Cardiac septum (tissue), 1 donor: ENCODE data around the gene PHETA2. TPM values are rescaled to one million over a fixed set of nuclear protein-coding genes. Genes with fewer than 3 reads are reported as not detected.
"Not testable (repeated sequence)": the region's sequence is repeated elsewhere in the genome, so short reads cannot be mapped to it uniquely, and the experiment has no call there.

Source experiments
- DNase-seq: peaks from one replicate; pipeline ENCODE4 v3.0.0-alpha.2; 2020; ENCODE audit warnings: low spot score
- intact Hi-C: fragments of 100-400 bp; cut with DNase I; formaldehyde crosslinking; loops from one replicate; pipeline ENCODE4 v1.14.0; 2022
- total RNA-seq: library from RNA; stranded (reverse); fragmentation: NEBNext Ultra II Directional; extraction: Animal tissue kit (Norgen Biotek cat#: 25700); gene quantifications from one replicate; pipeline ENCODE4 v1.2.1, GENCODE V29; 2021
- donor health status: DM: no; HTN: no; CAD: no.

PHETA2 gene
- total RNA-seq, 1 donor from 2014 or later: 4.5 TPM

DNA sequence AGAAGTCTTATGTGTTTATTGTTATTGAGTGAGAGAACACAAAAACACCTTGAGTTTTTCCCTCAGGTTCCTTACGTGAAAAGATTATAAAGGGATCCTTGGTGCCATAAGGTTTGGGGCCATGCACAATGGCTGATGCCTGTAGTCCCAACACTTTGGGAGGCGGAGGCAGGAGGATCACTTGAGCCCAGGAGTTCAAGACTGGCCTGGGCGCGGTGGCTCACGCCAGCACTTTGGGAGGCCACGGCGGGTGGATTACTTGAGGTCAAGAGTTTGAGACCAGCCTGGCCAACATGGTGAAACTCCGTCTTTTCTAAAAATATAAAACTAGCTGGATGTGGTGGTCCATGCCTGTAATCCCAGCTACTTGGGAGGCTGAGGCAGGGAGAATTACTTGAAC lies 10.8 kb downstream of the PHETA2 start:
- no peak for DNase-seq
- intact Hi-C loops: no loop called here

DNA sequence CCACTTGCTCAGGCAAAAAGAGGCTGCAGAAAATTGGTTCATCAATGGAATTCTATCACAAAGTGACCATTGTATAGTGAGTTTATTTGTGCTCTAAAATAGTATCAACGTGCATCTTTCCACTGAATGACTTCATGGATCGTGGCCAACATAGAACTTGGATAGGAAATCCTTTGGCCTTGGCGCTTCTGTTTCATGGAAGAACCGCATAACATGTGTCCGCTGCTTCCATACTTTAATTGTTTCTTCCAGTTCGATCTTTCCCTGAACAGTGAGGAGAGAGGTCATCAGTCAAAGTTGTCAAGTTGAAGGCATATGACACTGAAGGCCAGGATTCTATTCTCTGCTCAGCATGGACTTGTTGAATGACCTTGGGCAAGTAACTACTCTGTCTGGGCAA lies 12.0 kb downstream of the PHETA2 start:
- intact Hi-C loops: no loop called here
- DNase-seq: no peak

DNA sequence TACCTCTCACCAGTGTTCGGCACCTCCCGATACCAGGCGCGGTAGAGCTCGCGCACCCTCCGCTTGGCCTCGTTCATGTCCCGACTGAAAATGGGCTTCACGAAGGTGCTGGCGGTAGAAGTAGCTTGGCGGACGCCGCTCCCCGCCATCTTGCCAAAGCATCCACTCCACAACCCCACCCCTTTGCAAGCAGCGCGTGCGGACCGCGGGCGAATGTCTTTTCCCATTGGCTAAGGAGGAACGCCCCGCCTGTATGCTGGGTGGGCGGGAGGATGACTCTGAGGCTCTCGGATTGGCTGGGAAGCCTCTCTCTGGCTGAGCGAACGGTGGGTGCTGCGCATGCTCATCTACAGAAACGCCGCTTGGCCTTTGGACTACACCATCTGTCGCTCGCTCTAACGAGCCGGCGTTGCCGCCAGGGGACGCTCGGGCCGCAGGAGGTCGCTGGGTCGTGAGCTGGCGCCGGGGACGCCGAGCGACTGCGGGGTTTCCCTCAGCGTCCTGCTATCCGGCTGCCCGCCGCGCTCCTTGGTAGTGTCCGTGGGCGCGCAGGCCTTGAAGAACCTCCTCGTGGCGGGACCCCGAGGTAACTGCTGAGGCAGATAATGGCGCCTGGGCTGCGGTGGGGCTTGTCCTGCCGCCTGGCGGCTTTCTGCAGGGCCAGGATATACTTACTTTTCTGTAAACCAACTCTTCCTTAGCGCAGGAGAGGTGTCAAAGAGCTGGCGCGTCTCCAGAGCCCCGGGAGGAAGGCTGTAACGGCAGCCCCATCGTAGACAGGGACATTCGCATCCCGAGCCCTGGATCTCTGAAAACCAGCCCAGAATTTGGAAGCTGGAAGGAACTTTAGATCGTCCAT lies 16.8 kb downstream of the PHETA2 start, which contains the start of gene NDUFA6:
TSS of gene NDUFA6 (minus strand) at position 177 of the 859 bp plus-strand sequence. CDS start at position 149, 28 bp downstream.
- peak; percentile 100 for DNase-seq
- intact Hi-C loops: loop anchor here (5.0 kb wide), 1 partner anchor 346 kb away; no protein-coding TSS in a partner anchor

DNA sequence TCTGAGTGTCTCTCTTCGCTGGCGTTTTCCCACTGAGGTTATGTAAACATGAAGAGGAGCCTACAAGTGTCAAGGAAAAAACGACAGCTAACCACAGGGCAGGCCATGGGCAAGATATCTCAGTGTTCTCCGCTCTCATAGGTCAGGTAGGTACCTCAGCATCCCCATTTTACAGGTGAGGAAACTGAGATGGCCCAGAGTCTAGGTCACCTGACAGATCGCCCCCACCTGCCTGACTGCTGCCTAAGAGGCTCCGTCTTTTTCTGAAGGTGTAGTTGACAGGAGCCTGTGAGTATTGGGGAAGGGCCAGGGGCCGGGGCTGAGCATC lies 17.4 kb downstream of the PHETA2 start:
- intact Hi-C loops: loop anchor here (5.0 kb wide), 1 partner anchor 346 kb away; no protein-coding TSS in a partner anchor
- DNase-seq: no peak

DNA sequence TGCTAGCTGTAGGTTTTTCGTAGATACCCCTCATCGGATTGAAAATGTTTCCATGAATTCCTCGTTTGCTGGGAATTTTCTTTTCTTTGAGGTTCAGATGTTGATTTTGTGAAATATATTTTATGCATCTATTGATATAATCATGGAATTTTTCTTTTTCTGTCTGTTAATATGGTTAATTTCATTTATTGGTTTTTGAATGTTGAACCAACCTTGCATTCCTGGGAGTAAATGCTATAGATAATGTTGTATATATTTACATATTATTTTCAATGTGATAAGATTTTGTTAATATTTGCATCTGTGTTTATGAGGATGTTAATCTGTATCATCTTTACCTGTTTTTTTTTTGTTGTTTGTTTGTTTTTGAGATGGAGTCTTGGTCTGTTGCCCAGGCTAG lies 27.2 kb downstream of the PHETA2 start:
- intact Hi-C loops: no loop called here
- DNase-seq: no peak

DNA sequence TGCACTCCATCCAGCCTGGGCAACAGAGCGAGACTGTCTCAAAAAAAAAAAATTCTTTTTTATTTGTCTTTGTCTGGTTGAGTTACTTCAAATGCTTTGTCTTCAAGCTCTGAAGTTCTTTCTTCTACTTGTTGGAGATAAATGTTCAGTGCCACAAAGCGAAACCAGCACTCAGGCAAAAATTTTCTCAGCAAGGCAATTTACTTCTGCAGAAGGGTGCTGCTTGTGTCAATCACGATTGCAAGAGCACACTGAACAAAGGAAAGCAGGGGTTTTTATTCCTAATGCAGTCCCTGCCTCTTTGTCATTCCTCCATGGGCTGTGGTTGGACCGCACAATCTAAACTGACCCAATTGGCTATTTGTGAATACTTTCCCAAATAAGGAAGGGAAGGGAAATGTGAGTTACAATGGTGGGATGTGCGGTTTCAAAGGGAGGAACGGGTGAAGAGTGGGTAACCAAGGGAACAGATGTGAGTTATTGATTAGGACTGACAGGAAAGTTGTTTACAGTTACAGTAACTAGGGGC lies 30.3 kb downstream of the PHETA2 start:
- intact Hi-C loops, DNase-seq: not testable (repeated sequence)

DNA sequence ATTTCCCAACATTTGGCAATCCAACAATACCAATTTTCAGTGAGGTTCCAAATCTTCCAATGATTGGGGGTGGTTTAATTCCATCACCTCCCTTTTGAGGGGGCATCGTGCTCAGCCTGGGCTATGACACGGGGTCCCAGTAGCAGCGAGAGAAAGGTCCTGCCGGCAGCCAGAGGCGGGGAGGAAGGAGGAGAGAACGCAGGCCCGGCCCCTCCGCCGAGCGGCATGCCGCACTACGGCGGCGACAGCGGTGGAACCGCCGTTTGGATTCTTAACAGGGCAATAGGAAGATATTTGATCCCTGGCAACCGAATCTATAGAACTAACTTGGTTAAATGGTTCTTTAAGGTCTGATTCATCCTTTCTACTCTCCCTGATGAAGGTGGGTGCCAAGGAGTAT lies 34.8 kb downstream of the PHETA2 start:
- intact Hi-C loops: no loop called here
- DNase-seq: no peak

DNA sequence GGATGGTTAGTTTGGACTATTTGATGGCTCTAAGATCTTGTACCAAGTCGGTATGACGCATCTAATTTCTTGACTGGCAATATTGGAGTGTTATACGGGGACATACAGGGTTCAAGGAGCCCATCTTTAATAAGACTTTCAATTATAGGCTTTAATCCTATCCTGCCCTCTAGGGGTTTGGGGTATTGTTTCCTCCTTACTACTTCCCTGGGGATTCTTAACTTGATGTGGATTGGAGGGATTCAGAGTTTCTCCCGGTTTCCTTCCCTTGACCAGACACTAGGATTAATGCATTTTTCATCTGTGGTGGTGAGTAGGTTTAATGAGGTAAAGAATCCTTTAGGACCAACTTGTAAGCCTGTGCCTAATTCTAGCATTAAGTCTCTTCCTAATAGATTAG lies 37.8 kb downstream of the PHETA2 start:
- no peak for DNase-seq
- intact Hi-C loops: no loop called here

DNA sequence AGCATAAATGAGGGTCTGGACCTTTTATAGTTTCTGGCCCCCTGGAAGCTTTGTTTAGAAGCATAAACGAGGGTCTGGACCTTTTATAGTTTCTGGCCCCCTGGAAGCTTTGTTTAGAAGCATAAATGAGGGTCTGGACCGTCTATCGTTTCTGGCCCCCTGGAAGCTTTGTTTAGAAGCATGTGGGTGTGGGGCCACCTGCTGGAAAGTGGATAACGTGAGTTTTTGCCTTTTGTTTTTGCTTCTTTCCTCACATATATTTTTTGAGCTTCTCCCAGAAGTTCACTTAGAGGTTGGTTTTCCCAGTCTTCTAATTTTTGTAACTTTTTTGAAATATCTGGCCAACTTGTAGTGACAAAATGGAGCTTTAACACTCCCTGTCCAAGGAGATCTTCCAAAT lies 38.7 kb downstream of the PHETA2 start:
- intact Hi-C loops, DNase-seq: not testable (repeated sequence)

DNA sequence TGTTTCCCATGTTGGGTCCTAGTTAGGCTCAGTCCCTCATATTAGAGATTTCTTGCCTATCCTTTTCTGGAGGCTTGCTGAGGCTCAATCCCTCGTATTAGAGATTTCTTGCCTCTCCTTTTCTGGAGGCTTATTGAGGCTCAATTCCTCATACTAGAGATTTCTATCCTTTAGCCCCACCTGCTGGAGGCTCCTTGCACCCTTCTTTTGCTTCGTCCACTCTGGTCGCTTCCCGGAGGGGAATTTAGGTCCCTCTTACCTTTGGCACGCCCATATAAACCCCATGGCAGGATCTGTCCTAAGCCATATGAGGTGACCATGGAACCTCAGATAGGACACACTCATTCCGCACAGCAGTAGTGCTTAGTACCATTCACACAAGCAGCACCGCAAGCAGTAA lies 40.7 kb downstream of the PHETA2 start:
- DNase-seq: no peak
- intact Hi-C loops: no loop called here

DNA sequence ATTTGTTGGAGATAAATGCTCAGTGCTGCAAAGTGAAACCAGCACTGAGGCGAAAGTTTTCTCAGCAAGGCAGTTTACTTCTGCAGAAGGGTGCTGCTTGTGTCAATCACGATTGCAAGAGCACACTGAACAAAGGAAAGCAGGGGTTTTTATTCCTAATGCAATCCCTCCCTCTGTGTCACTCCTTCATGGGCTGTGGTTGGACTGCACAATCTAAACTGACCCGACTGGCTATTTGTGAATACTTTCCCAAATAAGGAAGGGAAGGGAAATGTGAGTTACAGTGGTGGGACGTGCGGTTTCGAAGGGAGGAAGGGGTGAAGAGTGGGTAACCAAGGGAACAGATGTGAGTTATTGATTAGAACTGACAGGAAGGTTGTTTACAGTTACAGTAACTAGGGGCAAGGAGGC lies 41.4 kb downstream of the PHETA2 start:
- DNase-seq, intact Hi-C loops: not testable (repeated sequence)

DNA sequence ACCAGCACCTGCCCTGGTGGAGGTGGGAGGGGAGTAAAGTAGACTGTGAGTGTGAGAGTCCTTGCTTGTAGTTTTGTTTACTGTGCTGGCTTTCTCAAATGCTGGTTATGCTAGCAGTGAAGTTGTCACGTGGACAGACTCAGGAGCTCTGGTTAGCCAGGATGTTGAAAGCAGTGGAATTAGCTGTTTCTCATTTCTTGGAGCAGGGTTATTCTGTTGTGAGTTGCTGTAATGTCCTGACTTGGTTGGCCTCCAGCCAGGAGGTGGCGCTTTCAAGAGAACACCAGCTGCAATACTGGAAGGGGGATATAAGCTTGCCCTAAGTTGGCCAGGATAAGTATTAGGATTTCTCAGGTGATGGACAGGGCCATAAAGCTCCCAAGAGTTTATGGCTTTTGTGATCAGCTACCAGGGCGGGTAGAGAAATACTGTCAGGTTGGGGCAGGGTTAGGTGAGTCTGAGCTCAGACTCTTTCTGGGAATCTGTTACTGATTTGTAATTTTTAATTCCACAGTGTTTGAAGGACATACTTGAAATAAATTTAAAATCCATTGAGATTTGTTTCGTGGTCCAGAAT lies 42.9 kb downstream of the PHETA2 start:
- no peak for DNase-seq
- intact Hi-C loops: no loop called here

DNA sequence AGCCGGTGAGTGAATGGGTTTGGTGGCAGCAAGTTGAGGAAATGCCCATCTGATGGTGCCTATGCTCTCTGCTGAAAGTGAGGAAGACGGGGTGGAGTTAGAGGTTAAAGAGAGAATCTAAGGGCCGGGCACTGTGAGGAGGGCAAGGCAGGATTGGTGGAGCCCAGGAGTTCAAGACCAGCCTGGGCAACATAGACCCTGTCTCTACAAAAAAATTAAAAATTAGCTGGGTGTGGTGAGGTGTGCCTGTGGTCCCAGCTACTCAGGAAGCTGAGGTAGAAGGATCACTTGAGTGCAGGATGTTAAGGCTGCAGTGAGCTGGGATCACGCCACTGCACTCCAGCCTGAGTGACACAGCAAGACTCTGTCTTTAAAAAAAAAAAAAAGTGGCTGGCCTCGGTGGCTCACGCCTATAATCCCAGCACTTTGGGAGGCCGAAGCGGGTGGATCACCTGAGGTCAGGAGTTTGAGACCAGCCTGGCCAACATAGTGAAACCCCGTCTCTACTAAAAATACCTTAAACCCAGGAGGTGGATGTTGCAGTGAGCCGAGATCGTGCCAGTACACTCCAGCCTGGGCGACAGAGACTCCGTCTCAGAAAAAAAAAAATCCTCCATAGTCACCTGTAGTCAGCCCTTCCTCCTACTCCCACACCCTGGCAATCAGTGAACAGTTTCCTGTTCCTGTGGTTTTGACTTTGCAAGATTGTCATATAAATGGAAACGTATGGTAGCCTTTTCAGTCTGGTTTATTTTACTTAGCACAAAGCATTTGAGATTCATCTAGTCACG lies 46.4 kb downstream of the PHETA2 start:
- intact Hi-C loops, DNase-seq: not testable (repeated sequence)

DNA sequence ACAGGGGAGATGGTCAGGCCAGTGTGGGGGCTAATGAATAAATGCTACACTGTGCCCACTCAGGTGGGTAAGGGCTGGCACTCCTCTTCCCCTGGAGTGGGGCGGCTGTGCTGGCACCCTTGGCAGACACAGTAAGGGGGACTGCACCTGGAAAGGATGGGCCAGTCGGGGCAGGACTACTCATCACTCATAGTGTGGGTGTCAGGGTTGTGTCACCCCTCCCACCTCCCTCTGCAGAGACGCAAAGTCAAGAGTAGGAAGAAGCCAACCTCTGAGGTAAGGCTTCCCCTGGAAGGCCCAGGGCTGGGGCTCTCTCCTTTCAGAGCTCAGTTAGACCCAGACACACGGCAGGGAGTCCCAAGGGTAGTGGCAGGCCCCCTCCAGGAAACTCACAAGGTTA lies 49.5 kb downstream of the PHETA2 start:
- intact Hi-C loops, DNase-seq: not testable (repeated sequence)

DNA sequence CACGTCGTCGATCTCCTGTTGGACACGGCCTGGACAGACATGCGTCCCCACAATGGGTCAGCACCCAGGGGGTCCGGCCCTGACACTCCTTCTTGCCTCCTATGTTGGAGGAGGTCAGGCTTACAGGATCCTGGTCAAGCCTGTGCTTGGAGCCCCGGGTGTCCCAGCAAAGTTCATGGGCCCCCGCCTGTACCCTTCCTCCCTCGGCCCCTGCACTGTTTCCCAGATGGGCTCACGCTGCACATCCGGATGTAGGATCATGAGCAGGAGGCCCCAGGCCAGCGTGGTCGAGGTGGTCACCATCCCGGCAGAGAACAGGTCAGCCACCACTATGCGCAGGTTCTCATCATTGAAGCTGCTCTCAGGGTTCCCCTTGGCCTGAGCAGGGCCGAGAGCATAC lies 53.6 kb downstream of the PHETA2 start:
- intact Hi-C loops: no loop called here
- no peak for DNase-seq

DNA sequence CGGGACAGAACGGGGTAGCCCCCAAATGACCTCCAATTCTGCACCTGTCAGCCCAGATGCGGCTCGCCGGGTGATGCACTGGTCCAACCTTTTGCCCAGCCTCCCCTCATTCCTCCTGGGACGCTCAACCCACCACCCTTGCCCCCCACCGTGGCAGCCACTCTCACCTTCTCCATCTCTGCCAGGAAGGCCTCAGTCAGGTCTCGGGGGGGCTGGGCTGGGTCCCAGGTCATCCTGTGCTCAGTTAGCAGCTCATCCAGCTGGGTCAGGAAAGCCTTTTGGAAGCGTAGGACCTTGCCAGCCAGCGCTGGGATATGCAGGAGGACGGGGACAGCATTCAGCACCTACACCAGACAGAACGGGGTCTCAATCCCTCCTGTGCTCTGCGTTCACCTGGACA lies 54.0 kb downstream of the PHETA2 start:
- DNase-seq, intact Hi-C loops: not testable (repeated sequence)
